ENCODE measurements around the gene TARP.

TARP gene

GRCh38 chr7:38273286-38273995, at the start of gene TARP:
TSS of gene TARP (minus strand) at chr7:38273636.
- ATAC-seq (no peak), DNase-seq (ENCODE audit: low spot score) (no peak)

- DNase-seq (ENCODE audit: low spot score) (no peak), ATAC-seq (no peak)
Measured at GRCh38 chr7:38323156-38323555, 49.7 kb upstream of the TARP start.

- ATAC-seq (no peak), DNase-seq (ENCODE audit: low spot score) (no peak)
Measured at GRCh38 chr7:38322461-38322860, 49.0 kb upstream of the TARP start.

GRCh38 chr7:38321967-38322366, 48.5 kb upstream of the TARP start:
- DNase-seq (ENCODE audit: low spot score), result no peak
- no peak for ATAC-seq

- ATAC-seq (no peak), DNase-seq (ENCODE audit: low spot score) (no peak)
Measured at GRCh38 chr7:38321515-38321944, 48.1 kb upstream of the TARP start.

- no peak for ATAC-seq
Measured at GRCh38 chr7:38321050-38321449, 47.6 kb upstream of the TARP start.

GRCh38 chr7:38319873-38320272, 46.4 kb upstream of the TARP start:
- ATAC-seq (no peak), DNase-seq (ENCODE audit: low spot score) (no peak)

More at GRCh38 chr7:38321050-38321449, 47.6 kb upstream of the TARP start:
- DNase-seq (ENCODE audit: low spot score), result no peak

- DNase-seq (ENCODE audit: low spot score) (no peak), ATAC-seq (peak; percentile 73)
Measured at GRCh38 chr7:38318803-38319416, 45.5 kb upstream of the TARP start.

GRCh38 chr7:38318241-38318640, 44.8 kb upstream of the TARP start:
- ATAC-seq (no peak), DNase-seq (ENCODE audit: low spot score) (no peak)

- ATAC-seq (no peak), DNase-seq (ENCODE audit: low spot score) (no peak)
Measured at GRCh38 chr7:38317515-38317914, 44.1 kb upstream of the TARP start.

GRCh38 chr7:38316733-38317360, 43.4 kb upstream of the TARP start:
- no peak for DNase-seq (ENCODE audit: low spot score)
- ATAC-seq, result no peak

- ATAC-seq (no peak), DNase-seq (ENCODE audit: low spot score) (no peak)
Measured at GRCh38 chr7:38315410-38315809, 42.0 kb upstream of the TARP start.

- DNase-seq (ENCODE audit: low spot score) (no peak), ATAC-seq (peak; percentile 38)
Measured at GRCh38 chr7:38312821-38313220, 39.4 kb upstream of the TARP start.

- DNase-seq (ENCODE audit: low spot score), result no peak
Measured at GRCh38 chr7:38311329-38311937, 38.0 kb upstream of the TARP start.

GRCh38 chr7:38310591-38311101, 37.2 kb upstream of the TARP start:
- DNase-seq (ENCODE audit: low spot score) (no peak), ATAC-seq (peak; percentile 45)

More at GRCh38 chr7:38311329-38311937, 38.0 kb upstream of the TARP start:
- peak; percentile 70 for ATAC-seq

- ATAC-seq (no peak), DNase-seq (ENCODE audit: low spot score) (no peak)
Measured at GRCh38 chr7:38309555-38309954, 36.1 kb upstream of the TARP start.

GRCh38 chr7:38308140-38308539, 34.7 kb upstream of the TARP start:
- no peak for DNase-seq (ENCODE audit: low spot score)
- ATAC-seq, result no peak

GRCh38 chr7:38307640-38308039, 34.2 kb upstream of the TARP start:
- no peak for DNase-seq (ENCODE audit: low spot score)
- ATAC-seq, result no peak

GRCh38 chr7:38306914-38307313, 33.5 kb upstream of the TARP start:
- no peak for DNase-seq (ENCODE audit: low spot score)
- ATAC-seq, result no peak

- DNase-seq (ENCODE audit: low spot score) (no peak), ATAC-seq (no peak)
Measured at GRCh38 chr7:38306171-38306570, 32.7 kb upstream of the TARP start.

GRCh38 chr7:38303866-38304265, 30.4 kb upstream of the TARP start:
- DNase-seq (ENCODE audit: low spot score) (no peak), ATAC-seq (no peak)

- no peak for DNase-seq (ENCODE audit: low spot score)
- ATAC-seq, result no peak
Measured at GRCh38 chr7:38300175-38300574, 26.7 kb upstream of the TARP start.

Data from left lobe of liver (tissue), 2 donors.